Sigmoid colon (tissue), 4 donors: ENCODE data around the gene ZFX.

Source experiments
- CTCF ChIP-seq, 4 experiments: fragments of 450-650 bp in 3 of 4; fragments of 200-600 bp in 1 of 4; IDR thresholded peaks; one replicate each; pipeline ENCODE4 v1.5.1; 2016 to 2019; ENCODE audit warnings: antibody characterized with exemption in 4 of 4, mild to moderate bottlenecking in 3 of 4, moderate library complexity in 2 of 4
- EP300 ChIP-seq, 4 donors: sonication (generic); formaldehyde crosslinking; IDR thresholded peaks; one replicate each; pipeline ENCODE4 v1.6.1; 2017; ENCODE audit warnings: antibody characterized with exemption in 4 of 4
- POLR2A ChIP-seq, 2 donors: fragments of 450-650 bp; IDR thresholded peaks; one replicate each; pipeline ENCODE4 v1.6.1; 2016; ENCODE audit warnings: antibody characterized with exemption in 2 of 2, mild to moderate bottlenecking in 2 of 2, moderate library complexity in 2 of 2
- POLR2AphosphoS5 ChIP-seq, 4 donors: sonication (generic); formaldehyde crosslinking; IDR thresholded peaks; one replicate each; pipeline ENCODE4 v1.6.1; 2017; ENCODE audit warnings: antibody characterized with exemption in 4 of 4

- TF ChIP-seq CTCF (IDR thresholded peaks at IDR 0.05) (no peak), POLR2A (IDR thresholded peaks at IDR 0.05) (no peak), POLR2AphosphoS5 (IDR thresholded peaks at IDR 0.05) (no peak), EP300 (IDR thresholded peaks at IDR 0.05) (no peak)
These were observed 23.8 kb downstream of the ZFX start for GRCh38 chrX:24173115-24173847.
